Nucleus accumbens (tissue), 56 donors: Measurements from ENCODE around the gene SPACDR.
"Not testable (repeated sequence)": the region's sequence is repeated elsewhere in the genome, so short reads cannot be mapped to it uniquely, and the experiment has no call there.

Experiments used
- DNase-seq, 56 donors: peaks; one replicate each; lab custom pipeline; 2025; lab: John Stamatoyannopoulos, UW

SPACDR gene

DNA sequence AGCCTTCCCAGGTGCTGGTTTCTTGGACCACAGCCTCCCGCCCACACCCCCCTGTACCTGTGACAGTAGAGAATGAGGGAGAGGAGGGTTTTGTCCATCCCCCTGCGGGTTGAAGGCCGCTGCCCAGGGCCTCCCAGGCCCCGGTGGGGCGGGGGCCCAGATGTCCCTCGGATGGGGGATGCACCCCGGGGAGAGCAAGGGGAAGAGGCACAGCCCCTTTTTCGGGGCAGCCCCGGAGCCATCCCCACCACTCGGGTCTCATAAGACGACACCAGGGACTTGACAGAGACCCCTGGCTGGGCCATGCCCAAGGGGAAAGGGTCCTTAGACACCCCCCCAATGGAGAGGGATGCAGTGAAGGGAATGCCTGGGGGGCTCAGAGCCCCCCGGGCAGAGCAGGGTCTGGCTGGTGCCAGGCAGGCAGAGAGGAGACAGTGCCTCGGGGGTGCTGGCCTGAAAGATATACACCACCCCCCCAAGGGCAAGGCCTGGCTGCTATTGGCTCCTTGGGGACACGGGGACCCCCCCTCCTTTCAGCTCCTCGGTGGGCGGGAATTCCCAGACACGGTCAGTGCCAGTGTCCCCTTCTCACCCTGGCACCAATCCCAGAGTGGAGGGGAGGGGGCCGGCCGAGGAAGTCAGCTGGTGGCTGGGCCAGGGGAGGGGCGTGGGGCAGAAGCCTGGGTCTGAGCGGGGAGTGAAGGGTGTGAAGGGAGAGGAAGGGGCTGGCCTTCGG lies 3.7 kb upstream of the SPACDR start:
- peak; percentile 43 to 99 (median 93) for DNase-seq

DNA sequence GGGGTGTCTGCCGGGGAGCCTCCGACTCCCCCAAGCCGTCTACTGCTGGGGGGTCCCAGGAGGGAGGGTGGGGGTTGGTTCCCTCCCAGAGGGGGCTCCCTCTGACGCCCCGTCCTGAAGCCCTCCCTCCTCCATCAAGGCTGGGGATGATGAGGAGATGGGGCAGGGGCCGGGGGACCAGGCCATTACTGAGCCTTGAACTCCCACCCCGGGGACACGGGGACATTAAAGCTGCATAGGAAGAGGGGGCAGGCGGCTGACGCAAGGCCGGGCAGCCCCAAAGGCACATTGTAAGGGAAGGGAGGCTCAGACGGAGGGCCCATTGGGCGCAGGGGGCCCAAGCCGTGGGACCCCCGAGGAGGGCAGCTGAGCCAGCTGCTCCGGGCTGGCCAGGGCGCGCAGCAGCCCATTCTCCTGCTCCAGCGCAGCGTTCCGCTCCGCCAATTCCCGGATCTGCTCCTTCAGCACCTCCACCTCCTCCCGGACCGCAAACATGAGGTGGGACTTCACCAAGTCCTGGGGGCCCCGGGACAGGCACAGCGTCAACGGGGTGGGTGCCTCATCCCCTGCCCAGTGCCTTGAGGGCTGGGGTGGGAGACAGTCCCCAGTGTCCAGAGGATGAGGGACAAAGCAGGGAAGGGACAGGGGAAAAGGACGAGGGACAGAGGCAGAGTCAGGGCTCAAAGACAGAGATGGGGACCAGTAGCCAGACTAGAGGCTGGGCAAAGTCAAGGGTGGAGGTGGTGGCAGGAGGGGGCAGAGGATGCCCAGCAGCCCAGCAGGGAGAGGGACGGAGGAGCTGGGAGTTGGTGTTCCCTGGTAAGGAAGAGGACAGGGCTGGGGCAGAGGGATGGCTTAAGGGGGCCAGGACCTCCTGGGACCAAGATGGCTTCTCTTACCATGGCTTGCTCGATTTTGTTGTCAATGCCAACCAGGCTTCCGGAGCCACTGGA lies 2.9 kb upstream of the SPACDR start:
- peak in 13 of 56 donors; percentile 13 to 66 (median 45) for DNase-seq

DNA sequence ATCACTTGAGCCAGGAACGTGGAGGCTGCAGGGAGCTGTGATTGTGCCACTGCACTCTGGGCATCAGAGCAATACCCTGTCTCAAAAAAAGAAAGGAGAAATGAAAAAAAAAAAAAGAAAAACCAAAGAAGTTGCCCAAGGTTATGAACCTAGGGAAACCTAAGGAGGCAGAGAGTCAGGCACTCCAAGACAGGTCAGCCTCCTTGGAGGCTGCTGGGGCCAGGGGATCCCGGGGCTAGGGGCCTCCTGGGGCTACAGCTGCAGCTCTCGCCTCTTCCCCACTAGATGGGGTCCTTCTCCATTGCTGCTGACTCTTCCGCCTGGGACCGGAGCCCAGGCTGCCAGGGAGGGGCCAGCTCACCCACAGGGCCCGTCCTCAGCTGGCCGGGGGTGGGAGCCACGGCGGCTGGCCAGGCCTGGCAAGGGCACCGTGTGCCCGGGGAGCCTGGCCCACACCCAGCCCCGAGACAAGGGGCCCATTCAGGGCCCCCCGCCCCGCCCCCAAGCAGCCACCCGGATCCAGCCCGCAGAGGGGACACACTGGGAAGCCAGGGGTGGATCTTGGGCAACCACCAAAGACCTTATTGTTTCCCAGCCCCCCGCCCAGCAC lies 1.7 kb upstream of the SPACDR start:
- DNase-seq = peak; percentile 50 to 98 (median 93)

DNA sequence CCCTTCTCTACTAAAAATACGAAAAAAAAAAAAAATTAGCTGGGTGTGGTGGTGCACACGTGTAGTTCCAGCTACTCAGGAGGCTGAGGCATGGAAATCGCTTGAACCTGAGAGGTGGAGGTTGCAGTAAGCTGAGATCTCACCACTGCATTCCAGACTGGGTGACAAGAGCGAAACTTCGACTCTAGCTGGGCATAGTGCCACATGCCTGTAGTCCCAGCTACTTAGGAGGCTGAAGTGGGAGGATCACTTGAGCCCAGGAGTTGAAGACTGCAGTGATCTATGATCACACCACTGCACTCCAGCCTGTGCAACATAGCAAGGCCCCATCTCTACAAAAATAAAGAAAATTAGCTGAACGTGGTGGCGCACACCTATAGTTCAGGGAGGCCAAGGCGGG lies 1.2 kb upstream of the SPACDR start:
- DNase-seq = no peak

DNA sequence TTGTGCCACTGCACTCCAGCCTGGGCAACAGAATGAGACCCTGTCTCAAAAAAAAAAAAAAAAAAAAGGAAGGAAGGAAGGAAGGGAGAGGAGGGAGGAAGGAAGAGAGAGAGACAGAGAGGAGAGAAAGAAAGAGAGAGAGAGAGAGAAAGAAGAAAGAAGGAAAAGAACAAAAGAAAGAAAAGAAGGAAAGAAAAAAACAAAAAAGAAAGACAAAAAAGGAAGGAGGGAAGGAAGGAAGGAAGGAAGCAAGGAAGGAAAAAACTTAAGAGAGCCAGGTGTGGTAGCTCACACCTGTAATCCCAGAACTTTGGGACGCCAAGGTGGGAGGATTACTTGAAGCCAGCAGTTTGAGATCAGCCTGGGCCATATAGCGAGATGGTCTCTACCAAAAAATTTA lies 731 bp upstream of the SPACDR start:
- no peak for DNase-seq

DNA sequence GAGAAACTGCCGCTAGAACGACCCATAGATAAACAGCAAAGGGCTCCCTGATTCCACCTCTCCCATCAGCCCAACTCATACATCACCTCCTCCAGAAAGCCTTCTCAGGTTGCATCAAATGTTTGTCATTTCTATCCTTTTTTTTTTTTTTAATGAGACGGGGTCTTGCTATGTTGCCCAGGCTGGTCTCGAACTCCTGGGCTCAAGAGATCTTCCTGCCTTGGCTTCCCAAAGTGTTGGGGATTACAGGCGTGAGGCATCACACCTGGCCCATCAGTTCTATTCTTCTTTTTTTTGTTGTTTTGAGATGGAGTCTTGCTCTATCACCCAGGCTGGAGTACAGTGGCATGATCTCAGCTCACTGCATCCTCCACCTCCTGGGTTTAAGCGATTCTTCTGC lies 7.0 kb downstream of the SPACDR start:
- DNase-seq = no peak

DNA sequence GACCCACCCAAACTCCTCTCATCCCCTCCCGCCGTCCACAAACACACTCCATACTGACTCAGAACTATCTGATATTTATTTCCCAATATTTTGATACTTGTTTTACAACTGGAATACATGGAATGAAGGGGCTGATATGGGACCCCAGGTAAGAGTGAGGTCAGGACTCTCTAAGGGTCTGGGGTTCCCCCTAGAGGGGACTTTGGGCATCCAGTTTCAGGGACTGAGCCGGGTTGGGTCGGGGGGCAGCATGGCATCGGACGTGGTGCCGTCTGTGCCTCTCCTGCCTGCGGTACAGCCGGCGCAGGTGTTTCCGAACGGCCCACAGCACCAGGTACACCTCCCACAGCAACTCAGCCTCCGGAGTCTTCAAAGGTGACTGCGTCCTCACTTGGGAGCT lies 7.5 kb downstream of the SPACDR start:
- DNase-seq = no peak

DNA sequence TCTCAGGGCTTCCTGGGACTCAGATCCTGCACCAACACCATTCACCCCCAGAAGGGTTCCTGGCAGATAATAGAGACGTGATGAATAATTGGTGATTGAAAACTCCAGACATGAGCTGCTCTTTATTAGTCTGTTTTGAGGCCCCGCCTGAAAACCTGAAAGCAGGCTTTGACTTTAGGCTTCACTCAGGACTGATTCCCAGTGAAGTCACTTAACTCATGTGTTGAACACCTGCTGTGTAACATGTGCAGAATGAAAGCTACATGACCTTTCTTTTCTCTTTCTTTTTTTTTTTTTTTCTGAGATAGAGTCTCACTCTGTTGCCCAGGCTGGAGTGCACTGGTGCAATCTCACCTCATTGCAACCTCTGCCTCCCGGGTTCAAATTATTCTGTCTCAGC lies 8.9 kb downstream of the SPACDR start:
- DNase-seq = no peak

DNA sequence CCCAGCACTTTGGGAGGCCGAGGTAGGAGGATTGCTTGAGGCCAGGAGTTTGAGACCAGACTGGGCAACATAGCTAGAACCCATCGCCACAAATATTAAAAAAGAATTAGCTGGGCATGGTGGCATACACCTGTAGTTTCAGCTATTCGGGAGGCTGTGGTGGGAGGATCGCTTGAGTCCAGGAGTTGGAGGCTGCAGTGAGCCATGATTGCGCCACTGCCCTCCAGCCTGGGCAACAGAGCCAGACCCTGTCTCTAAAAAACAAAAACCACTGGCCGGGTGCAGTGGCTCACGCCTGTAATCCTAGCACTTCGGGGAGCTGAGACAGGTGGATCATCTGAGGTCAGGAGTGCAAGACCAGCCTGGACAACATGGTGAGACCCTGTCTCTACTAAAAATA lies 10.2 kb downstream of the SPACDR start:
- not testable (repeated sequence) for DNase-seq

DNA sequence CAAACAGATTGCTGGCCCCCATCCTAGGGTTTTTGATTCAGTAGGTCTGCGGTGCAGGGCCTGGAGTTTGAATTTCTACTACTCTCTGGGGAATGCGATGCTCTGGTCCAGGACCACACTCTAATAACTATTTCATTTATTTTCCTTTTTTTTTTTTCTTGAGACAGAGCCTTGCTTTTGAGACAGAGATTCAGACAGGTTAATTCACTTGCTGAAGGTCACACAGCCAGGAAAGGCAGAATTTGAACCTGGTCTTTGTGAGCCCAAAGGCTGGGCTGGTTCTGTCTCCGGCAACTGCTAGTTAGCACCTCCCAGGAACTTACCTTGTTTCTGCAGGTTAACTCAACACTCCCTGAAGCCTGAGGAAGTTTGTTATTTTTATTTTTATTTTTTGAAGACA lies 11.5 kb downstream of the SPACDR start:
- no peak for DNase-seq

DNA sequence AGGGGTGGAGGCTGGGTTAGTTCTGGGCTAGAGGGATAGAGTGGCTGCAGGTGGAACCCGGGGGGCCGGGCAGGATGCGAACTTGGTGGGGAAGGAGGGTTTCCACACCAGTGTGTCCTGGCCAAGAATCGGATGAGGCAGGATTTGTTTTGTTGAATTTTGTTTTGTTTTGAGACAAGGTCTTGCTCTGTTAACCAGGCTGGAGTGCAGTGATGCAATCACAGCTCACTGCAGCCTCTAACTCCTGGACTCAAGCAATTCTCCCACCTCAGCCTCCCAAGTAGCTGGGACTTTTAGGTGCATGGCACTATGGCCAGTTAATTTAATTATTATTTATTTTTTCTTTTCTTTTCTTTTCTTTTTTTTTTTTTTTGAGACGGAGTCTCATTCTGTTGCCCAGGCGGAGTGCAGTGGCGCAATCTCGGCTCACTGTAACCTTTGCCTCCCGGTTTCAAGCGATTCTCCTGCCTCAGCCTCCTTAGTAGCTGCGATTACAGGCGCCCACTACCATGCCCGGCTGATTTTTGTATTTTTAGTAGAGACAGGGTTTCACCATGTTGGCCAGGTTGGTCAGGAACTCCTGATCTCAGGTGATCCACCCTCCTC lies 14.8 kb downstream of the SPACDR start:
- DNase-seq = no peak

DNA sequence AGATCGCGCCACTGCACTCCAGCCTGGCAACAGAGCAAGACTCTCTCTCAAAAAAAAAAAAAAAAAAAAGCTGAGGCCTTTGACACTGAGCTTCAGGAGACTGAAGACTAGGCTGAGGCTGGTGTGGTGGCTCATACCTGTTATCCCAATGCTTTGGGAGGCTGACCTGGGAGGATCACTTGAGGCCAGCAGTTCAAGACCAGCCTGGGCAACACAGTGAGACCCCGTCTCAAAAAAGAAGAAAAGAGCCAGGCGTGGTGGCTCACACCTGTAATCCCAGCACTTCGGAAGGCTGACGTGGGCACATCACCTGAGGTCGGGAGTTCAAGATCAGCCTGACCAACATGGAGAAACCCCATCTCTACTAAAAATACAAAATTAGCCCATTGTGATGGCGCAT lies 16.7 kb downstream of the SPACDR start:
- not testable (repeated sequence) for DNase-seq

DNA sequence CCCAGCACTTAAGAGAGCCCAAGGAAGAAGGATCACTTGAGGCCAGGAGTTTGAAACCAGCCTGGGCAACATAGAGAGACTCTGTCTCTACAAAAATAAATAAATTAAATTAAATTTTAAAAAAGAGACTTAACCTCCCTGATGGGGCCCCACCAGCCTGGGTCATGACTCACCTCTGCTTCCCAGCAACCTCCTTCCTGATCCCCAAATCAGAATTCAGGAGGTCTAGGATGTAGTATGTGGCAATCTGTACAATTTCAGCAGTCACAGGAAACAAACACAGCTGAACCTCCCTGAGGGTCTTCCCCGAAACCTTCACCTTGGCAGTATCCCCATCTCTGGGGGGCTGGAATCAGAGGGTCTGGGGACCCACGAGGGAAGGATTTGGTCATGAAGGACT lies 18.0 kb downstream of the SPACDR start:
- DNase-seq = no peak

DNA sequence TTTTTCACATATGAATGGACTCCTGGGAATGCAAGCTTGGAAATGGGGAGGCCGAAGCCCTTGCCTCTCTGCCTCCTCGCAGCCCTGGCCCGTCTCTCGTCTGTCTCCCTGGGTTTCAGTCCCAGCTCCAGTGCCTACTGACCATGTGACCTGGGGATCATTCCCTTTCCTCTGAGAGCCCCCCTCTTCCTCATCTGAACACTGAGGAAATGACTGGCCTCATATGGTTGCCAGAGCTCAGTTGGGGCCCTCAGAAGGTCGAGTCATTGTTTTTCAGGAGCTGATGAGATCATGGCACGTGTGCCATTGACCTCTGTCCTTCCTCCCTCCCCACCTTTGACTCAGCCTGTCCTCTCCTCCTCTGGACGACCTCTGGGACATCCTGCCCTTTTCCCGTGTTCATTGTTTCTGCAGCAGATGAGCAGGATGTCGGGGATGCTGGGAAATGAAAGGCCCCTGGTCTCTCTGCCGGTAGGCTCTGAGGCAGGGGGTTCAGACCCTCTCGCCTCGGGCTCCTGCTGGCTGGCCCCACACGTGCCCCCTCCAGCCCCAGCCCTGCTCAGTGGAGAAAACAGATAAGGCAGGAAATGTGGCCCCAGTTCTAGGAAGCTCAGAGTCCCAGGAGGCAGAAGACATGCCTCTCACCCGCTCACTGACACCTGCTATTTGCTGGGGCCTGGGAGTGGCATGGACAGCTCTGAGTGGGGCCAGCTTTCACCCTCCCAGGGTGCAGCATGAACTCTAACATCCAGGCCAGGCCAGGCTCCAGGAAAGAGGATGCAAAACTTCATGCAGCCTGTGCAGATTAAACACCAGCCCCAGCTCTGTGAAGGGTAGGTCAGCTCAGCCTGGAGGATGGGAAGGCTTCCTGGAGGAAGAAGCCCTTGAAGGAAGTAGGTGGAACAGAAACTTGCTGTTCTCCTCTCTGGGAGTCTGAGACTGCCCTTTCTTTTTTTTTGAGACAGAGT lies 19.5 kb downstream of the SPACDR start:
- DNase-seq = no peak

DNA sequence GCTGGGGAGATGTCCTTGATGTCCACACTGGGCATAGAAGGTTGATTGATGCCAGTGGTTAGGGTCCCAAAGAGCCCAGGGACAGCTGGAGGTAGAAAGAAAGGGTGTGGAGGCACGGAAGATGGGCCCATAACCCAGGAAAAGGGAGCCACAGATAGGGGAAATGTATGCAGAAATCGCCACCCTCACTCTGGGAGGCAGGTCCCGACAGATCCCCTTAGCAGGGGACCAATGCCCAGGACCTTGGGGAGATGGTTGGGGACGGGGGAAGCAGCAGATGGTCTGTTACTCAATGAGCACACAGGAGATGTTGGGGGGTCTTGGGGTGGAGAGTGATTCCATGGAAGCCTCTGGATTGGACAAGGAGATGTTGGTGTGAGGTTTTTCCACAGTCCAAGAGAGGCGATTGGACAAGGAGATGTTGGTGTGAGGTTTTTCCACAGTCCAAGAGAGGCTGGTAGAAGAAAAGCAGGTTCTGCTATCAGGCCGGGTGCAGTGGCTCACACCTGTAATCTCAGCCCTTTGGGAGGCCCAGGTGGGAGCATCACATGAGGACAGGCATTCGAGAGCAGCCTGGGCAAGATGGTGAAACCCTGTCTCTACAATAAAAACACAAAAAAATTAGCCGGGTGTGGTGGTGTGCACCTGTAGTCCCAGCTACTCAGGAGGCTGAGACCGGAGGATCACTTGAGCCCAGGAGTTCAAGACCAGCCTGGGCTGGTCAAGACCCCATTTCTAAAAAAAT lies 20.8 kb downstream of the SPACDR start:
- DNase-seq = no peak

DNA sequence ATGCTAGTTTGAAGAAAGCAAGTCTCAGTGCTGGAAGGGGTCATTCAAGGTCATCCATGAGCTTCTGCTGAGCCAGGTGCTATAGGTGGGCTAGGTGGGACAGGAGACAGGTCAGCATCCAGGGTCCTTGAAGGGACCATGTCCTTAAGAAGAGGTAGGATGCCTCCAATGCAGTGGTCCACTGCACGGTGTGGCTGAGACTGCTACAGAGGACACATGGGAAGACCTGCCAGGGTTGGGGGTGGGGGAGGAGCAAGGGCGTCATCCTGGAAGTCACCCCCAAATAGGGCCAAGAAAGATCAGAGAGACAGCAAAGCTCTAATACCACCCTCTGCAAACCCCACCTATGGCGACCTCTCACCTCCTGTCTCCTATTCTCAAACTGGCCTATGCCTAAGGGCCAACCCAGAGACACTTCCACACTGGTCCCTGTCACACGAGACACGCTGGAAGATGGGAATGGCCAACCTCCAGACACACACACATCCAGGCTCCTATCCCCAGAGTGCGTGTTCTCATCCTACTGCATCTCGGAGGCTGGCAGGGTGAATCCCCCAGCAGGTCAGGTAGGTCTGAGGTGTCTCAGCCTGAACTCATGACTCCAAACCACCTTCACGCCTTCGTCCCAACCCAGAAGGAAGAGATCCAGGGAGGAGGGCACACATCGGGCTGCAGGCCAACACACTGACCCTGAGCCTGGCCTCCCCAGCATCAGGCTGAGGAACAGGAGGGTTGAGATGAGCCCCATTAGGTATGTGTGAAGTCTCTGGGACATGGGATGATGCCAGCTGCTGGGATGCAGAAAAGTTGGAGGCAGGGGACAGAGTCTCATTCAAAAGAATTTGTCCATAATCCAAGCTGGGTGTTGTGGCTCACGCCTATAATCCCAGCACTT lies 22.2 kb downstream of the SPACDR start:
- no peak for DNase-seq

DNA sequence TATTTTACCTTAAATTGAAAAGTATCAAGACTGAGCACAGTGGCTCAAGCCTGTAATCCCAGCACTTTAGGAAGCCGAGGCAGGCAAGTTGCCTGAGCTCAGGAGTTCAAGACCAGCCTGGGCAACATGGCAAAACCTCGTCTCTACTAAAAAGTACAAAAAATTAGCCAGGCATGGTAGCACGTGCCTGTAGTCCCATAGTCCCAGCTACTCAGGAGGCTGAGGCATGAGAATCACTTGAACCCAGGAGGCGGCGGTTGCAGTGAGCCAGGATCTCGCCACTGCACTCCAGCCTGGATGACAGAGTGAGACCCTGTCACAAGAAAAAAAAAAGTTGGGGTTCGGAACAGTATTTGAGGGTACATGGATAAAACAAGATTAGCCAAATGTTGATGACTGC lies 24.8 kb downstream of the SPACDR start:
- not testable (repeated sequence) for DNase-seq

DNA sequence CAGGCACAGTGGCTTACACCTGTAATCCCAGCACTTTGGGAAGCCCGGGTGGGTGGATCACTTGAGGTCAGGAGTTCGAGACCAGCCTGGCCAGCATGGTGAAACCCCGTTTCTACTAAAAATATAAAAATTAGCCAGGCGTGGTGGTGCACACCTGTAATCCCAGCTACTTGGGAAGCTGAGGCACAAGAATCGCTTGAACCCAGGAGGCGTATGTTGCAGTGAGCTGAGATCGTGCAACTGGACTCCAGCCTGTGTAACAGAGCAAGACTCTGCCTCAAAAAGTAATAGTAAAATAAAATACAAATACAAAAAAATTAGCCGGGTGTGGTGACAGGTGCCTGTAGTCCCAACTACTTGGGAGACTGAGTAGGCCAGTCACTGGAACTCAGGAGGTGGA lies 25.3 kb downstream of the SPACDR start:
- not testable (repeated sequence) for DNase-seq
